ENCODE results near the gene RFXAP.

Gene RFXAP

GRCh38 chr13:36875961-36876360 is 56.9 kb downstream of the RFXAP start:
- TF ChIP-seq, protein P1, sequence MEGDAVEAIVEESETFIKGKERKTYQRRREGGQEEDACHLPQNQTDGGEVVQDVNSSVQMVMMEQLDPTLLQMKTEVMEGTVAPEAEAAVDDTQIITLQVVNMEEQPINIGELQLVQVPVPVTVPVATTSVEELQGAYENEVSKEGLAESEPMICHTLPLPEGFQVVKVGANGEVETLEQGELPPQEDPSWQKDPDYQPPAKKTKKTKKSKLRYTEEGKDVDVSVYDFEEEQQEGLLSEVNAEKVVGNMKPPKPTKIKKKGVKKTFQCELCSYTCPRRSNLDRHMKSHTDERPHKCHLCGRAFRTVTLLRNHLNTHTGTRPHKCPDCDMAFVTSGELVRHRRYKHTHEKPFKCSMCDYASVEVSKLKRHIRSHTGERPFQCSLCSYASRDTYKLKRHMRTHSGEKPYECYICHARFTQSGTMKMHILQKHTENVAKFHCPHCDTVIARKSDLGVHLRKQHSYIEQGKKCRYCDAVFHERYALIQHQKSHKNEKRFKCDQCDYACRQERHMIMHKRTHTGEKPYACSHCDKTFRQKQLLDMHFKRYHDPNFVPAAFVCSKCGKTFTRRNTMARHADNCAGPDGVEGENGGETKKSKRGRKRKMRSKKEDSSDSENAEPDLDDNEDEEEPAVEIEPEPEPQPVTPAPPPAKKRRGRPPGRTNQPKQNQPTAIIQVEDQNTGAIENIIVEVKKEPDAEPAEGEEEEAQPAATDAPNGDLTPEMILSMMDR (IDR thresholded peaks at IDR 0.05; ENCODE audit: insufficient read depth, missing control alignments), result no peak
- no peak for DNase-seq (ENCODE audit: insufficient read length, low spot score)
- no peak for FAIRE-seq
